DMS53 treated with DMSO at 0.1 percent for 48 hours (cell line): ENCODE measurements around the gene LCE7A.

ENCODE experiments used
- DNase-seq: peaks from one replicate; lab custom pipeline; 2025; ENCODE audit not compliant: unreplicated experiment; lab: John Stamatoyannopoulos, UW

The LCE7A gene

GRCh38 chr1:152879559-152880198, 19.9 kb downstream of the LCE7A start:
- no peak for DNase-seq

DNA sequence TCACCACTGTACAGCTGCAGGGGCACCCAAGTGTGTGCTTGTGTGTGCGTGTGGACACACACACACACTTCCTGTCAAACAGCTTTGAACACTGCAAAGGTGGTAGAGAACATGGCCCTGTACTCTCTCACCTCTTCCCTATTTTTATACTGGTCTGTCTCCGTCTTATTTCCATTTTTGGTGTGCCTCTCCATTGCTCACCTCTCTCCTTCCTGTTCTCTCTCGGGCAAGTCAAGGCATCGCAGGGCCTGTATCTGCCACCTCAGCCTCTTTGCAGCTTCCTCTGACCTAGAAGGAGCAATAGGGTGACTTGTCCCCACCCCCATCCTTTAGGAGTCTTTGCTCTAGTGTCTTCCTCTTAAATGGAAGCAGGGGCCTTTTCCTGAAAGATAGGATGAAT, 20.5 kb downstream of the LCE7A start:
- DNase-seq: no peak

- no peak for DNase-seq
These were observed 21.1 kb downstream of the LCE7A start for GRCh38 chr1:152880907-152881306.

- DNase-seq: no peak
These were observed 24.3 kb downstream of the LCE7A start for GRCh38 chr1:152884085-152884484.

DNA sequence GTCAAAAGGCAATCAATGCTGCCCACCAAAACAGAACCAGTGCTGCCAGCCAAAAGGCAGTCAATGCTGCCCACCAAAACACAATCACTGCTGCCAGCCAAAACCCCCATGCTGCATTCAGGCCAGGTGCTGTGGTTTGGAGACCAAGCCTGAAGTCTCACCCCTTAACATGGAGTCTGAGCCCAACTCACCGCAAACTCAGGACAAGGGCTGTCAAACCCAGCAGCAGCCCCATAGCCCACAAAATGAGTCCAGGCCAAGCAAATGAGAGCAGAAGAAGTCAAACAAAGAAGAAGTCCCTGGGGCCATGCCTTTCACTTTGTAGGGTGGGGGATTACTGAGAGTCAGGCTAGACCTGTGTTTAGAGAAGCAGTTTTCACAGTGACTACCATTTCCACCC, 24.7 kb downstream of the LCE7A start:
- DNase-seq: no peak

- DNase-seq: no peak
These were observed 25.3 kb downstream of the LCE7A start for GRCh38 chr1:152884966-152885624.

DNA sequence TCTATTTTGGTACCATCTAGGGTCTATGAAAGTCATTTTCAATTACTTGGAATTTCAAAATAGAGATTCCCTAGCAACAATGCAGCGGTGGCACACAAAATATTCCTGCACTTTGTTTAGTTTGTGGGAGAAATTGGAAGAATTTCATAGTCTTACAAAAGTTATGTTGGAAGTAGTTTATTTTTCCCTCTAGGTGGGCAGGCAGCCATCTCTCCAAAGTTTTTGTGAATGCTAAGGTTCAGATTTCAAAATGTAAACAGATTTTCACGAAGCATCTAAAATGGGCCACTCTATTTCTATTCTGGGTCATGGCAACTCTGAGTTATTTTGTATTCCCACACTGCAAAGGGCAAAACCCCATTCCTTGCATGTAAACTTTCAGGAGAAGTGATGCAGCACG, 26.3 kb downstream of the LCE7A start:
- no peak for DNase-seq

DNA sequence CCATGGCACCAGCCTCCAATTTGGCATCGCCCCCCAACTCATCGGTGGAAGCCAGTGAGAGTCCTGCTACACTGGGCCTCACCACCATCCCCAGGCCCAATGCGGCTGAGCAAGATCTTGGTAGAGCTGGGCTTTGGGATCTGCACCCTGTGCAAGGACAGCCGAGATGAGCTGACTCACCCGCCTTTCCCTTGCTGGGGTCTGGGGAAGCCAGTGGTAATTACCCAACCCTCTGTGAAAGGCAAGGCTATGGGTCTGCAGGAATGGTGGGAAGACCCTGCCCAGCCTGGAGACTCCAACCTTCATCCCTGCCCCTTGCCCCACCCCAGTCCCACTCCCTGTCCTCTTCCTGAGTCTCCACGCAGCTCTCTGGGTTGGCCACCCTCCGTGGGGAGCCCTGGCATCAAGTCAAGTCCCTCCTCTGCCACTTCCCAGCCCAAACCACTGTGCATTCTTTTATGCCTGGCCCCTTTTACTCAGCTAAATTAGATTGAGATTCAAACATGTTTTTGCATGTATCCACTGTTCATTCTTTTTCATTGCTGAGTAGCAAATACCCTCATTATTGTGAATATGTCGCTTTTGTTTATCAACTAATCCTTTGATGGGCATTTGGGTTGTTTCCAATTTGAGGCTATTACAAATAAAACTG, 27.1 kb downstream of the LCE7A start:
- DNase-seq: no peak

GRCh38 chr1:152888126-152888525, 28.3 kb downstream of the LCE7A start:
- DNase-seq: no peak

DNA sequence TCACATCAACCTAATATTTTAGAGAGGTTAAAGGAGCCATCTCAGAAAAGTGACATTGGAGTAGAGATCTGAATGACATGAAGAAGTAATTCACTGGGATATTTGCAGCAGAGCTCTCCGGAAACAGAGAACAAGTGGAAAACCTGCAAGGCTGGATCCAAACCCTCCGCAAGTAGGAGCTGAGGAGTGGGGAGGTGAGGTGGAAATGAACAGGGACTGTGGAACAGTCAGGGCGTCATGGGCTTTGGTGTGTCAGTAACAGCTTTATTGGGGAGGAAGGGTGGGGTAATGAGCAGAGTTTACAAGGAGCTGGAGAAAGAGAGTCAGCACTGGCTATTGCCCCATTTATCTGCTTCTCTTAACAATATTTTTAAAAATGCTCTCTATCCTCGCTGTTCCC, 39.2 kb downstream of the LCE7A start:
- no peak for DNase-seq

DNA sequence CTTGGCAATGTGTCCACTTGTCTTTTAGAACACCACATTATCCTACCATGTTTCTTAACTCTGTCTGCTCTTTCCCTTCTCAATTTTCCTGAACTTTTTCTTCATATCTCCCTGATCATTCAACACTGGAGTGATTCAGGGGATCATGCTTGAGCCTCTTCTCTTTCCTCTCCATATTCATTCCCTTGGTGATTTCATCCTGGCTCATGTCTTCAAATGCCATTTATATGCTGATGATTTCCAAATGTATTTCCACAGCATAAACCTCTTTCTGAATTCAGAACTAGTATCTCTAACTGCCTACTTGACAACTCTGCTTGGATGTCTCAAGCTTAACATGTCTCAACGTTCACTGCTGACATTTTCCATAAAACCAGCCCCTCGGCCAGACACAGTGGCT, 40.1 kb downstream of the LCE7A start:
- no peak for DNase-seq

- DNase-seq: no peak
These were observed 41.8 kb downstream of the LCE7A start for GRCh38 chr1:152901631-152902030.

- DNase-seq: no peak
These were observed 42.8 kb downstream of the LCE7A start for GRCh38 chr1:152902636-152903035.

- no peak for DNase-seq
These were observed 45.1 kb downstream of the LCE7A start for GRCh38 chr1:152904688-152905440.

DNA sequence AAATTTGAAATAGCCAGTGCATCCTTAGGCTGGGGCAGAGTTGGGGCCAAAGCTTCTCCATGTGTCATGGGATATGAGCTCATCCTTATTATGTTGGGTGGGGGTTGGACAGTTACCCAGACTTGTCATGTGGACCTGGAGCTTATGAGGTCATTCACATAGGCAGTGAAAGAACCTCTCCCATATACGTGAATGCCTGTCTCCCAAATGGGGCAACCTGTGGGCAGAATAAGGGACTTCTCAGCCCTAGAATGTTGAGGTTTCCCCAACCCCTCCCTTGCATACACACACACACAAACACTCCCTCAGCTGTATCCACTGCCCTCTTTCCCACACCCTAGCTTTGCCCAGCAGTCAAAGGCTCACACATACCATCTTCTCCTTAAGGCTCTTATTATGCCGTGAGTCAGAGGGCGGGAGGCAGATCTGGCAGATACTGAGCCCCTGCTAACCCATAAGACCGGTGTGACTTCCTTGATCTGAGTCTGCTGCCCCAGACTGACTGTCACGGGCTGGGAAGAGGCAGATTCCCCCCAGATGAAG, 46.3 kb downstream of the LCE7A start:
- DNase-seq: no peak

DNA sequence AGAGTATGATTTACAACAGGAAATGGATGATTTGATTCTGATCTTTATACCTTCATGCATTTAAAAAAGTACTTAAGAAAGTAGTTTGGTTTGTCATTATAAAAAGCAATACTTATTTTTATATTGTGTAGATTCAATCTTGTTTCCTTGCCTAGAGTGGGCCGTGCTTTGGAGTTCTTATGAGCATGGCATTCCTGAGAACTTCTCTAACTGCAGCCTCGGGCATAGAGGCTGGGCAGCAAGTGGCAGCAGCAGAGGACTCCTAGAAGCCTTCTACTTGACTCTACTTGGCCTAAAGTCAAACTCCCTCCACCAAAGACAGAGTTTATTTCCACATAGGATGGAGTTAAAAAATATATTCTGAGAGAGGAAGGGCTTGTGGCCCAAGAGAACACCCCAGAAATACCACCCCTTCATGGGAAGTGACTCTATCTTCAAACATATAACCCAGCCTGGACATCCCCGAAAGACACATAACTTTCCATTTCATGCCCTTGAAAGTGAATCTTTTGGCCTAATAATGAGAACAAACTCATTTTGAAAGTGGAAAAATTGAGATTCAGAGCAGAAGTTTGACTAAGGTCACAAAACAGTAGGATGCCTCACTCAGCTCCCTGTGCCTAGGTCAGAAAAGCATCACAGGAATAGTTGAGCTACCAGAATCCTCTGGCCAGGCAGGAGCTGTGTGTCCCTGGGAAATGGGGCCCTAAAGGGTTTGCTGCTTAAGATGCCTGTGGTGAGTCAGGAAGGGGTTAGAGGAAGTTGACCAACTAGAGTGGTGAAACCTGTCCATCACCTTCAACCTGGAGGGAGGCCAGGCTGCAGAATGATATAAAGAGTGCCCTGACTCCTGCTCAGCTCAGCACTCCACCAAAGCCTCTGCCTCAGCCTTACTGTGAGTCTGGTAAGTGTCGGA, 48.1 kb downstream of the LCE7A start, which contains the start of gene IVL:
TSS of gene IVL (plus strand) at position 861 of the 916 bp plus-strand sequence. CDS start 1,252 bp downstream, outside the sequence.
- DNase-seq: no peak

DNA sequence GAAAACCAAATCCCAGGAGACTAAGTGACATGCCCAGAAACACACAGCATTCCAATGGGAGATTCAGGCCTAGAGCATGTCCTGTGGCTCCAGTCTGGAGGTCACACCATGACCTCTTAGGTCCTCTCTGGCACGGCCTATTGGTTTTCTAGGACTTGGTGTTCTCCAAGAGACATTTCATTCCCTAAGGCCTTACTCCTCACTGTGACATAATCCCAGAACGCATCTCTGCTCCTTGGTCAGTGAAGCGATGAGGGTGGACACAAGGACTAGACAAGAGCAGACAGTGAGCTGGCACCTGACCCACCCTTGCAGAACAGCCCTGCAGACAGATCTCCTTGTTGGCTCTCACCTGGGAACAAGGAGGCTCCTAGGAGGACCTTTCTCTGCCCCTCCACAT, 49.4 kb downstream of the LCE7A start:
- DNase-seq: no peak
